HG03135 (cell line): Measurements from ENCODE around the gene IGF2BP1.

Experiments used
- ATAC-seq: cut with Tn5 transposase; IDR thresholded peaks from one replicate; pipeline ENCODE4 v1.9.1; 2021; ENCODE audit warnings: mild to moderate bottlenecking, moderate library complexity; ENCODE audit not compliant: unreplicated experiment

IGF2BP1 gene

DNA sequence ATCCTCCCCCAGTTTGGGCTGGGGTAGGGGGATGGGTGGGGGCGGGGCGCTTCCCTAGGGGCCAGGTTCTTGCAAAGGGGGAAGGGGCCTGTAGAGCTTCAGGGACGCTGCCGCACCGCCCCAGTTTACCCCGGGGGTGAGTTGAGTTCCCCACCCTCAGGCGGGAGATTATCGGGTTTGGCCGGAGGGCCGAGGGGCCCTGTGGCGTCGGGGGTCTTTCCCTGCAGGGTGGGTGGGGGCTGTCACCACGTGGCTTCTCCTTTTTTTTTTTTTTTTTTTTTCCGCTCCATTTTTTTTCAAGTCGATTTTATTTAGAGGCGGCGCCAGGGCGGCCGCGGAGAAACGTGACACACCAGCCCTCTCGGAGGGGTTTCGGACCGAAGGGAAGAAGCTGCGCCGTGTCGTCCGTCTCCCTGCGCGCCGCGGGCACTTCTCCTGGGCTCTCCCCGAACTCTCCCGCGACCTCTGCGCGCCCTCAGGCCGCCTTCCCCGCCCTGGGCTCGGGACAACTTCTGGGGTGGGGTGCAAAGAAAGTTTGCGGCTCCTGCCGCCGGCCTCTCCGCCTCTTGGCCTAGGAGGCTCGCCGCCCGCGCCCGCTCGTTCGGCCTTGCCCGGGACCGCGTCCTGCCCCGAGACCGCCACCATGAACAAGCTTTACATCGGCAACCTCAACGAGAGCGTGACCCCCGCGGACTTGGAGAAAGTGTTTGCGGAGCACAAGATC, at the start of gene IGF2BP1:
Gene IGF2BP1 (plus strand): TSS at position 283 of the 724 bp plus-strand sequence. CDS start 361 bp downstream, at position 644.
- no peak for ATAC-seq

DNA sequence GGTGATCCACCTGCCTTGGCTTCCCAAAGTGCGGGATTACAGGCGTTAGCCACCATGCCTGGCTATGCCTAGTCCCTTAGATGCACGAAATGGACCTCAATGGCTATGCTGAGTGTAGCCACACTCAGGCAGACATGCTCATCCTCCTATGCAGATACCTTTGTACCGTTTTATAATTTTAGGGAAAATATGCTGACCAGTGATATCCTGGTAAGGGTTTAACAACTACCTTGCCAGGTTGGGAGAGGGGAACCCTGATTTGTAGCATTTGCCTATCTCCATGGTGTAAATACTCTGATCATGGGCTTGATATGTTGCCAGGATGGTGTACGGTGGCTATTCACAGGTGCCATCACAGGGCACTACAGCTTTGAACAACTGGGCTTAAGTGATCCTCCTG, 45.6 kb upstream of the IGF2BP1 start:
- ATAC-seq: no peak

DNA sequence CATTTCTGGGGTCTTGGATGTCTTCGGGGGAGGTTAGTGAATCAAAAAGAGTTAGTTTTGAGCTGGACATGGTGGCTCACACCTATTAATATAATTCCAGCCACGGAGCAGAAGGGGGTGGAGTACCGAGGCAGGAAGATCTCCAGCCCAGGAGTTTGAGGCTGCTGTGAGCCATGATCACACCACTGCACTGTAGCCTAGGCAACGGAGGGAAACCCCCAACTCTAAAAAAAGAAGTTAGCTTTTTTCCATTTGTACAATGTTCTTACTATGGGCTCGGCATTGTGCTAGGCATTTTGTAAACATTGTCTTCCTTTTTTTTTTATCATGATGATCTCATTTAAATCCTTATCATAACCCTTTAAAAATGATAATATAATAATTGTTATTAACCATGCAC, 44.3 kb upstream of the IGF2BP1 start:
- no peak for ATAC-seq

DNA sequence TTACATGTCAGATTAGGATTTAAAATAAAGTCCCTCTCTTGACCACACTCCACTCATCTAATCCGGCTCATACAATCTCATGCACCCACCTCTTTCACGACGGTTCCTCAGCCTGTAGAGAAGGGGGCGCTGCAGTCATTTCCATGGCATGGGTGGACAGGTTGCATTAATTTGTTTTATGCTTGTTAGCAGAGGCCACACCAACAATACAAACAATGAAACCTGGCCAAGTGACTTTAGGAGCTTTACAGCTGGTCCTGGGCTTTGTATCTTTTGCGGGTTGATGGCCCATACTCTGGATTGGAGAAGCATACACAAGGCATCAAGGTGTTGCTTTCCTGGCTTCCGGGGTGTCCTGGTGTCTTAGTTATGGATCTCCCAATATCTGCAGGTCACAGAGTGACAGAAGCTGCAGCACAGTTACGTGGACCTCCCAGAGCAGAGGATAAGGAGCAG, 42.9 kb upstream of the IGF2BP1 start:
- ATAC-seq: no peak

DNA sequence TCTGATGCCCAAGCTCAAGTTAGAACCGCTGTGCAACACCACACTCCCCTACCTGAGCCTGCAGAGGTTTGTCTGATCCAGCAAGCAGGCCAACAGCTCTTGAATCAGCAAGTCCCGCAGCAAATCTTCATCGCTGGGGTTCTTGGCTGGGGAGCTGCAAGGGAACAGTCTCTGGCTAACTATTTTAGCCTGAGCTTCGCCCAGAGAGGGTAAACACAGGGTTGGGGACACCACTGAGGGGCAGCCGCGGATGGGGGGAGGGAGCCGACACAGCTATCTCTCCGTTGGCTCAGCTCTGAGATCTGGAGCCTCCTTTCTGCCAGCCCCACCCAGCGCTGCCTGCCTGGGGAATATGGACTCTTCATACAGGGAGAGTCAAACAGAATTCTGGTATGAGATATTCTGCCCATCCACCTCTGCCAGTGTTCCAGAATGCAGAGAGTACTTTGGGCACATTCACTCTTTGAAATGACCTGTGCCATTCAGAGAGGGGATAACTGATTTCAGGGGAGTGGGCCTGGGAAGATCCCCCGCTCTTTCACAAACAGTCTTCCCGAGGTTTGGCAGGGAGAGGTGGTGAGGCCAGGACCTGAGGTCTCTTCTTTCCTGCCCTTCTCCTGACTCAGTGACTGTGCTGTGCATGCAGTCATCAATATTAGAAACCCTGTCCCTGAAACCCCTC, 36.2 kb upstream of the IGF2BP1 start:
- no peak for ATAC-seq

DNA sequence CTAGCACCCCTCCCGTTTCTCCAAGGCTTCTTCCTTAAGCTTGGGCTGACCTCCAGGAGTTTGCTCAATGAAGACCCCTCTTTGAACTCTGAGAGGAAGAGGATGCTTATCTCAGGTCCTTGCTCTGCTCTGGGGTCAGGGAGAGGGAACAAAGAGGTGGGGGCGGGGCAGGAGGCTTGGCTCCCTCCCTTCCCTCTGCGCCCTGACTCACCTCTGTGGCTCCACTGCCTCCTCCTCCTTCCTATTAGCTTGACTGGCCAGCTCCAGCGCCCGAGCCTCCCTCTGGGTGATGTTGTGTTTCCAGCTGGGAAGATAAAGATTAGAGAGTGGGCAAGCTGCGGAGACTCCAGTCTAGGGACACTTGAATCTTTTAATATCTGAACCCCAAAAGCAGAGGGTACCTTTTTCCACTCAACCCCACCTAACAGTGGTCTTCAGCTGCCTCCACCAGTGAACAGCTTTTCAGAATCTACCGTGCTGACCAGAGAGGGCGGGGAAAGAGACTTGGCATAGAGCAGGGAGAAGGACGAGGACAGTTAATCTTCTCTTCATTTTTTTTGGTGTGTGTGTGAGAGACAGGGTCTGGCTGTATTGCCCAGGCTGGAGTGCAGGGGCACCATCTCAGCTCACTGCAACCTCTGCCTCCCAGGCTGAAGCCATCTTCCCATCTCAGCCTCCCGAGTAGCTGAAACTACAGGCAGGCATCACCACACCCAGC, 35.5 kb upstream of the IGF2BP1 start:
- no peak for ATAC-seq

DNA sequence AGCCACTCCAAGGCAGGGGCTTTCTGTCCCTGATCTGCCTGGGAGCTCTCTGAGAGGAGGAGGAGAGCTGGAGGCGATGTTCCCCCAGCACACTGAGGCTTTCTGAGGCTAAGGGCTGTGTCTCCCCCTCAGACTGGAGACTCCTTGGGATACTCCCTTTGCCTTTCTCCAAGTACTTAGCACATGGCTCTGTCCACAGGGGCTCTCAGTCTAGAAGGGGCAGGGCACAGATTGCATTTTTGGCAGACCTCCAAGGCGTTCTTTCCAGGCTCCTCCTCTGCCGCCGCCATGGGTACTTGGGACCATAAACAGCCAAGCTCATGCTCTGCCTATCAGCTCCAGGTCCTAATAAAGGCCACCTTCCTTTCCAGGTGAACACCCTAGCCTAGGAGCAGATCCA, 27.0 kb upstream of the IGF2BP1 start:
- ATAC-seq: no peak

DNA sequence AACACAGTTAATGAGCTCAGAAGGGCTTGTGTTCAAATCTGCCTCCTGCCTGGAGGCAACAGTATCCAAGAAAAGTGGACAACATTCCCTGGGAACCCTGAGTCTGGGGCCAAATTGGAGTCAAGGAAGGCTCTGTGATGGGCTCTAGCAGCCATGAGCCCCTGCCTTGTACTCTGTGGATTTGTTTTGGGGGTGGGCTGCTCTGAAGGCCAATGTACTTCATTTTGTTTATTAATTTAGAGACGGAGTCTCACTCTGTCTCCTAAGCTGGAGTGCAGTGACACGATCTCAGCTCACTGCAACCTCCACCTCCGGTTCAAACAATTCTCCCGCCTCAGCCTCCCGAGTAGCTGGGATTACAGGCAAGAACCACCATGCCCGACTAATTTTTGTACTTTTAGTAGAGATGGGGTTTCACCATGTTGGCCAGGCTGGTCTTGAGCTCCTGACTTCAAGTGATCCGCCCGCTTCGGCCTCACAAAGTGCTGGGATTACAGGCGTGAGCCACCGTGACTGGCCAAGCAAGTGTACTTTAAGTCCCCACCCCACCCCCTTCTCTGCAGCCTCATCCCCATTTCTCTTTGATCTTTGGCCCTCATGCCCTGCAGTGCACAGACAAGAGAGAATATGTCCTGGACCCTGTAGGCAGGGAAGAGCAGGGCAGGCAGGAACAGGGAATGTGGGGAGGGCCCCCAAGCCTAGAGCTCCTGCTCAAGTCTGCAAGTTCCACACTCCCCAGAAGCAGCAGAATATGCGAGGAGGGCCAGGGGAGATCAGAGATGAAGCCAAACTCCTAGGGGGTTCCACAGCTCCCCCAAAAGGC, 26.1 kb upstream of the IGF2BP1 start:
- no peak for ATAC-seq

DNA sequence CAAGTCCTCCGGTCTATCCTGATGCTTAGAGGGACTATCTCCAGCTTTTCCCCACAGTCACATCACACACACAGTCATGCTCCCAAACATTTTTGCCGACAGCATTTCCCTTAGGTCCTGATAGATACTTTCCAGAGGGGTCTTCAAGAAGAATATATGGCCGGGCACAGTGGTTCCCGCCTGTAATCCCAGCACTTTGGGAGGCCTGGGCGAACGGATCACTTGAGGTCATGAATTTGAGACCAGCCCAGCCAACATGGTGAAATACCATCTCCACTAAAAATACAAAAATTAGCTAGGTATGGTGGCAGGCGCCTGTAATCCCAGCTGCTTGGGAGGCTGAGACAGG, 24.5 kb upstream of the IGF2BP1 start:
- no peak for ATAC-seq

DNA sequence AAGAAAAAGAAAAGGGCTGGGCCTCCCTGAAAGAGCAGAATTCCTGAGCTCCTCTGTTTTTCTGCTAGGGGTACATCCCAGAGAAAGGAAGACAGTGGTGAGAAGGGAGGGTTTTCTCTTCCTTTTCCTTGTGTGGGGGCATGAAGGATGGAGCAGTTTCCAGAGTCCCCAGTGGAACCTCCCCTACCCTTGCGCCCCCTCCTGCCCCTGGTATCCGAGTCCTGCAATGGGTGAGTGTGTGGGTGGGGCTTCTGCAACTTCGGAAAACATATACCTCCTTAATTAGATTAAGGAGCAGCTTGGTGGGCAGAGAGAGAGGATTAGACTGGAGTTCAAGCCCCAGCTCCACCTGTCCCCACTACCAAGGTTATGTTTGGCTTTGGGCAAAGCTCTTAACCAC, 23.4 kb upstream of the IGF2BP1 start:
- no peak for ATAC-seq

DNA sequence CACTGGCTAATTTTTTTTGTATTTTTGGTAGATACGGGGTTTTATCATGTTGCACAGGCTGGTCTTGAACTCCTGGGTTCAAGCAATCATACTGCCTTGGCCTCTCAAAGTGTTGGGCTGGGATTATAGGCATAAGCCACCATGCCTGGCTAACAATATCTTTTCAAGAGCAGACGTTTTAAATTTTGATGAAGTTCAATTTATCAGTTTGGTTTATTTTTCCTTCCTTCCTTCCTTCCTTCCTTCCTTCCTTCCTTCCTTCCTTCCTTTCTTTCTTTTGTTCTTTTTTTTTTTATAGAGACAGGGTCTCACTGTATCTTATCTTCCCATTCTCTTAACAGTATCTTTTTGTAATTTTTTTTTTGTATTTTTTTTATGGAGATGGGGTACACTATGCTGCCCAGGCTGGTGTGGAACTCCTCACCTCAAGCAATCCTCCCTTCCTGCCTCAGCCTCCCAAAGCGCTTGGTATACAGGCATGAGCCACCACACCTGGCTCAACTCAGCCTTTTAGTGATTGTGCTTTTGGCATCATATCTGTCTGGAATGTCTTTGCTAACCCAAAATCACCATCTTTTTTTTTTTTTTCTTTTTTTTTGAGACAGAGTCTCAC, 15.2 kb upstream of the IGF2BP1 start:
- ATAC-seq: no peak

DNA sequence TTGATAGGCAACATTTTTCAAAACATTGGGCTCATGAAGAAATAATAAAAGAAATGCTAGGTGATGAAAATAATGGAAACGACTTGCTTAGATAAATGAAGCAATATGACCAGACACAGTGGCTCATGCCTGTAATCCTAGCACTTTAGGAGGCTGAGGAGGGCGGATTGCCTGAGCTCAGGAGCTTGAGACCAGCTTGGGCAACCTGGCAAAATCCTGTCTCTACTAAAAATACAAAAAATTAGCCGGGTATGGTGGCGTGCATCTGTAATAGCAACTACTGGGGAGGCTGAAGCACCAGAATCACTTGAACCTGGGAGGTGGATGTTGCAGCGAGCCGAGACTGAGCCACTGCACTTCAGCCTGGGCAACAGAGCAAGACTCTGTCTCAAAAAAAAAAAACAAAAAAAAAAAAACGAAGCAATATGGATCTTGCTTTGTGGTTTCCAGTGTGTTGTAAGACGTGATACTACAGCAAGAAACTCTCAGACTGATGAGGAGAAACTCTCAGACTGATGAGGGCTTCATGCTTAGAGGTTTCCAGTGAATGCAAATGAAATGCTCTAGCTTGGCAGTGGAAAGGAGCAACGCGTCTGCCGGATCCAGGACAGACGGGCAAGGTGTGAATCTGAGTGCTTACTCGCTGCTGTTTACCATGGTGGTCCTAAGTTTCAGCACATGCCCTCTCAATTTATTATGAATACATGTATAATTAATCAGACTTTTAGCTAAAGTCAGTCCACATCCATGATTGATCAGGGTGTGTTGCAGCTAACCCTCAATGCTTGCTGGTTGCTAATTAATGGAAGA, 11.5 kb upstream of the IGF2BP1 start:
- no peak for ATAC-seq

DNA sequence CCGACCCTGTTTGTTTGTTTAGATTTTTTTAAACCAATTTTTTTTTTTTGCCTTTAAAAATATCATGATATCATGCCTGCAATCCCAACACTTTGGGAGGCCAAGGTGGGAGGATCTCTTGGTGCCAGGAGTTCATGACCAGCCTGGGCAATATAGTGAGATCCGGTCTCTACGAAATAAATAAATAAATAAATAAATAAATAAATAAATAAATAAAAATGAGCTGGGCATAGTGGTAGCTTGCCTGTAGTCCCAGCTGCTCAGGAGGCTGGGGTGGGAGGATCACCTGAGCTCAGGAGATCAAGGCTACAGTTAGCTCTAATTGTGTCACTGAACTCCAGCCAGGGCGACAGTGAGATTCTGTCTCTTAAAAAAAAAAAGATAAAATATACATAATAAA, 8.1 kb upstream of the IGF2BP1 start:
- no peak for ATAC-seq

DNA sequence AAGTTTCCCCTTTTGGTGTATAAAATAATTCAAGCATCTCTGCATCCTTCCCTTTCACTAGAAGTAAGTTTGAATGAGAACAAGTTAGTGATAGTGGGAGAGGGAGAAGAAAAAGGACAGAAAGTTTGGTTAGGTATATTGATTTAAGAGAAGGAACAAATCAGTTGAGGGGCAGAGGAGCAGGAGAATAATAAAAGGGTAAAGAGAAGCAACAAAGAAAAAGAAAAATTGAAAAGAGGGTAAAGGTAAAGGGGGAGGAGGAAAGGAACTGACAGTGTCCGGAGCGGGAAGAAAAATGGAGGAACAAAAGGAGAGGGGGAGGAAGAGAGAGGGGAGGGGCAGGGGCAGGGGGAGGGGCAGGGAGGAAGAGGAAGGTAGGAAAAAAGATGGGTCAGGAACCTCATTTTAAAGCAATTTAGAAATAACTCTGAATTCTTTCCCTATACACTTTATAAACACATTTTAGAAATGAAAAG, 6.3 kb upstream of the IGF2BP1 start:
- no peak for ATAC-seq

DNA sequence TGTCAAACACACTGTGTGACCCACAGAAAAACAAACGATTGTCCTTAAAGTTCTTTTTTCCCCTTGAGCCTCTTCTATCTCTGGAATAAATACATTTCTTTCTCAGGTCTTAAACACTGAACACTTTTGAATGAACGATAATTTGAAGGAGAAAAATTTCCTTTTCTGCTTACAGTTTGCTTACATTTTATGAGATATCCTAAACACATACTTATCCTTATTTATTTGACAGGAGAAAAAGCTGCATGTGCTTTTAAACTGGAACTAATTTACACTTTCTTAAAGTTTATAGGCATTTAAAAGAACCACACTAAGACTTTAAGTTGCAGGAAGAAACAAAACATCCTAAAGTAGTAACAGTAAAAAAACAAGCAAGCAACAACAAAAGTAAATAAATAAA, 4.7 kb upstream of the IGF2BP1 start:
- no peak for ATAC-seq

DNA sequence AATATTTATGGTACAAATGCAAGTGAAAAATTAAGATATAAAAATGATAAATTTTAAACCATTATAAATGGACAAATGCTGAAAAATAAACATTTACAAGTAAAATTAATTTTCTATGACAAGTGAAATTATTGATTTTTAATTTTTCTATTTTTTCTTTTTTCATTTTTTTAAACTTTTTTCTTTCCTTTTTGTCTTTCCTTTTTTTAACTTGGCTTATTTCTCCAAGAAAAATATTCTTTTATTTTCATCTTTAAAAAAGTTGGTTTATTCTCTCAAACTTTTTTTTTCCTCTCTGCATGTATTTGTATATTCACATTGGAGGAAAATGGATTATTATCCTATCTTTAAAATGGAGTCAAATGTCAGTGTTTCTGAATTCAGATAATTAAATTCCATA, 3.9 kb upstream of the IGF2BP1 start:
- ATAC-seq: no peak

DNA sequence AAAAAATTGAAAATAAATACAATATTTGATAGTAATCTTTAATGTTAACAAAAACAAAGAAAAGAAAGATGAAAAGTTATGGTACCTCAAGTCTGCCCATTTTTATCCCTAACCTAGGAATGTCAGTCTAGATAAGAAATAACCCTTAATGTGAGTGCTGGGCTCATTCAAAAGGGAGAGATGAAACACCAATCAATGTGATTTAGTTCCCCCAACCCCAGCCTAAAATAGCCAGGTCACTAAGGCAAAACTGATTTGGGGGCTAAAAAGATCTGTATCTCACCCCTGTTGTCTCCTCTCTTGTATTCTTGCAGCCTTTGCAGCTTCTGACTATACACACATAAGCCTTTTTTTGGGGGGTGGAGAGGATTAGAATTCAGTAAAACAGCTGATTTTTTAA, 3.2 kb upstream of the IGF2BP1 start:
- no peak for ATAC-seq

DNA sequence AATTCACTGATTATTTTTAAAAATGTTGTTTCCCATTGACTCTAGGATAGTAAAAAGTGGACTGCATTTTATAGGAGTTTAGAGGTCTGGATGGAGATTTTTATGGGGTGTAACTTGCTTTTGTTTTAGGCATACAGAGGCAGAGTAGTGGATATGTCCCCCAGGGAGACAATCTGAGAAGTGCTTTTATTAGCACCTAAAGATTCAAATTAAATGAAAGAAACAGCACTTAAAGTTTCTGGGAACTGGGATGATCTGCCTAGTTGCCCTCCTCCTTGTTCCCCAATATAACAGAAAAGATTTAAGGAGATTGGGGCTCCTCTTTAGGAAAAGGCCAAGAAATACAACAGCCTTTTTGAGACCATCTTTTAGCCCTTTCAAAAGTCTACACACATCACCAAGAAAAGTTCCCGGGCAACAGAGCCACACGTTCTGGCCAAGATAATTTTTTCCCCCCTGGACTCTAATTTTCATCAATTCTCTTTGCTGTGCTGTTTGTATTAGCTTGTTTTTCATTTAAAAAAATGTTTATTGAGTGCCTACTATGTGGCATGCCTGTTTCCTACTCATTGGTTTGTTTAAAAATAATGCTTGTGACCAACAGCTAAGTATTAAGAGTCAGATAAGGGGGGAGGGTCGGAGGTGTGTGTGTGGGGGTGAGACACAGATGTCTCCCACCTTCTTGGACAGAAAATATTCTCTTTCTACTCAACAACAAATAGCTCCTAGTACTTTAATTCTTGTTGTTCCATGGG, 2.5 kb upstream of the IGF2BP1 start:
- ATAC-seq: no peak
